GM23338 (cell line): ENCODE measurements around the gene TSPYL2. TPM values are rescaled to one million over a fixed set of nuclear protein-coding genes. Genes with fewer than 3 reads are reported as not detected.

Source experiments
- ATAC-seq: fragments of 200-7000 bp; cut with Tn5 transposase; 3 replicates; pipeline ENCODE4 v1.9.1; 2020
- DNase-seq: peaks from one replicate; pipeline ENCODE4 v3.0.0-alpha.2; 2015; ENCODE audit warnings: low spot score
- H2AFZ ChIP-seq: fragments of 200-600 bp; sonication (generic); 2 replicates; pipeline ENCODE4 v1.8.0; 2016; ENCODE audit warnings: antibody characterized with exemption, mild to moderate bottlenecking, moderate library complexity
- H3F3A ChIP-seq: fragments of 200-600 bp; sonication (generic); replicated peaks from 2 replicates; pipeline ENCODE4 v1.8.0; 2017; ENCODE audit warnings: antibody characterized with exemption, mixed run types, low read depth
- H3K27ac ChIP-seq: fragments of 200-600 bp; sonication (generic); 2 replicates; pipeline ENCODE4 v1.6.1; 2016; ENCODE audit warnings: low read depth
- H3K27me3 ChIP-seq: fragments of 200-600 bp; sonication (generic); 2 replicates; pipeline ENCODE4 v1.8.0; 2016; ENCODE audit warnings: mild to moderate bottlenecking, mixed run types, moderate library complexity; ENCODE audit not compliant: insufficient read depth
- H3K36me3 ChIP-seq: fragments of 200-600 bp; sonication (generic); 2 replicates; pipeline ENCODE4 v1.8.0; 2016; ENCODE audit warnings: mild to moderate bottlenecking; ENCODE audit not compliant: insufficient read depth
- H3K4me1 ChIP-seq: fragments of 200-600 bp; sonication (generic); 2 replicates; pipeline ENCODE4 v1.8.0; 2016; ENCODE audit warnings: mild to moderate bottlenecking, moderate library complexity; ENCODE audit not compliant: insufficient read depth
- H3K4me2 ChIP-seq: fragments of 200-600 bp; sonication (generic); 2 replicates; pipeline ENCODE4 v1.7.1; 2017; ENCODE audit warnings: mixed run types
- H3K4me3 ChIP-seq: fragments of 200-600 bp; sonication (generic); 2 replicates; pipeline ENCODE4 v1.6.1; 2016; ENCODE audit warnings: mixed run types
- H3K79me2 ChIP-seq: fragments of 200-600 bp; sonication (generic); replicated peaks from 2 replicates; pipeline ENCODE4 v1.8.0; 2017; ENCODE audit warnings: mild to moderate bottlenecking; ENCODE audit not compliant: insufficient read depth
- H3K9me2 ChIP-seq: fragments of 200-600 bp; sonication (generic); 2 replicates; pipeline ENCODE4 v1.8.0; 2017; ENCODE audit not compliant: insufficient read depth
- H4K20me1 ChIP-seq: fragments of 200-600 bp; sonication (generic); replicated peaks from 2 replicates; pipeline ENCODE4 v1.8.0; 2017; ENCODE audit warnings: mild to moderate bottlenecking; ENCODE audit not compliant: insufficient read depth
- H3K27ac Mint-ChIP-seq: 2 replicates; pipeline ENCODE4 v1.8.0; 2020; ENCODE audit warnings: inconsistent platforms, mild to moderate bottlenecking, moderate library complexity, mixed read lengths
- H3K27me3 Mint-ChIP-seq: 3 replicates; pipeline ENCODE4 v1.8.0; 2022; ENCODE audit warnings: low read depth, mild to moderate bottlenecking, moderate library complexity, mixed read lengths, inconsistent platforms; ENCODE audit not compliant: insufficient read depth, poor library complexity
- H3K36me3 Mint-ChIP-seq: 3 replicates; pipeline ENCODE4 v1.8.0; 2021; ENCODE audit warnings: low read depth, mild to moderate bottlenecking, inconsistent platforms, moderate library complexity, mixed read lengths
- H3K4me1 Mint-ChIP-seq: 3 replicates; pipeline ENCODE4 v1.8.0; 2020; ENCODE audit warnings: mild to moderate bottlenecking, inconsistent platforms, mixed read lengths
- H3K4me3 Mint-ChIP-seq: 3 replicates; pipeline ENCODE4 v1.8.0; 2021; ENCODE audit warnings: moderate library complexity, mild to moderate bottlenecking, inconsistent platforms, mixed read lengths
- H3K9me3 Mint-ChIP-seq: 3 replicates; pipeline ENCODE4 v1.8.0; 2020; ENCODE audit warnings: moderate library complexity, mild to moderate bottlenecking, inconsistent platforms, mixed read lengths
- CREB1 ChIP-seq: fragments of 250-450 bp; sonication (Bioruptor Pico); IDR thresholded peaks from 2 replicates; pipeline ENCODE4 v1.5.0; 2020; ENCODE audit warnings: low read depth, mild to moderate bottlenecking, moderate library complexity
- EZH2 ChIP-seq: fragments of 200-600 bp; sonication (generic); IDR thresholded peaks from one replicate; pipeline ENCODE4 v1.8.0; 2017; ENCODE audit warnings: antibody characterized with exemption, mild to moderate bottlenecking, low read depth; ENCODE audit not compliant: unreplicated experiment
- EZH2phosphoT487 ChIP-seq: fragments of 200-600 bp; sonication (generic); IDR thresholded peaks from one replicate; pipeline ENCODE4 v1.8.1; 2018; ENCODE audit warnings: antibody characterized with exemption; ENCODE audit not compliant: unreplicated experiment
- JUNB ChIP-seq: IDR thresholded peaks from one replicate; pipeline ENCODE4 v1.6.1; 2016; ENCODE audit warnings: antibody characterized with exemption; ENCODE audit not compliant: unreplicated experiment
- NANOG ChIP-seq: IDR thresholded peaks from 2 replicates; pipeline ENCODE4 v1.6.1; 2016; ENCODE audit warnings: antibody characterized with exemption, borderline replicate concordance
- POLR2AphosphoS5 ChIP-seq: IDR thresholded peaks from 2 replicates; pipeline ENCODE4 v1.6.1; 2016; ENCODE audit warnings: antibody characterized with exemption, low read depth
- STAT1 ChIP-seq: IDR thresholded peaks from one replicate; pipeline ENCODE4 v1.6.1; 2016; ENCODE audit warnings: antibody characterized with exemption; ENCODE audit not compliant: unreplicated experiment
- ZNF114 ChIP-seq: fragments of 250-450 bp; sonication (Bioruptor Pico); IDR thresholded peaks from 2 replicates; pipeline ENCODE4 v1.5.0; 2020; ENCODE audit warnings: mild to moderate bottlenecking, moderate library complexity
- ZNF331 ChIP-seq: fragments of 250-450 bp; sonication (Bioruptor Pico); IDR thresholded peaks from 2 replicates; pipeline ENCODE4 v1.5.0; 2020; ENCODE audit warnings: low read depth, mild to moderate bottlenecking, moderate library complexity
- polyA plus RNA-seq: library from polyadenylated mRNA; unstranded; fragments of >200 nt; fragmentation: Nextera tagmentation; extraction: Ambion mirVana; gene quantifications from 2 replicates; pipeline ENCODE4 v1.2.1, GENCODE V29; 2016
- total RNA-seq: library from RNA; depleted of rRNA; stranded (reverse); fragments of >200 nt; shearing (Covaris generic); gene quantifications from 2 replicates; pipeline ENCODE4 v1.2.3, GENCODE V29; 2014
- TF ChIP-seq, protein P1 (sequence below), 2 experiments: fragments of 200-600 bp in 1 of 2; sonication (generic) in 1 of 2; conservative IDR thresholded peaks; 2 replicates each; pipeline versions ENCODE4 v1.5.1 to v1.6.1; 2016 to 2017; ENCODE audit warnings: antibody characterized with exemption in 2 of 2, low read depth in 2 of 2, mild to moderate bottlenecking in 2 of 2, moderate library complexity in 1 of 2
- TF ChIP-seq, protein P2 (sequence below): fragments of 250-450 bp; sonication (Bioruptor Pico); IDR thresholded peaks from 2 replicates; pipeline ENCODE4 v1.5.0; 2020; ENCODE audit warnings: mild to moderate bottlenecking, moderate library complexity
- TF ChIP-seq, protein P3 (sequence below): IDR thresholded peaks from 2 replicates; pipeline ENCODE4 v1.6.1; 2016; ENCODE audit warnings: antibody characterized with exemption
- TF ChIP-seq, protein P4 (sequence below): IDR thresholded peaks from one replicate; pipeline ENCODE4 v1.6.1; 2018; ENCODE audit warnings: antibody characterized with exemption; ENCODE audit not compliant: unreplicated experiment

TSPYL2 gene
- total and polyA plus RNA-seq, 2 experiments from 2014 or later, result 13.4 TPM

DNA sequence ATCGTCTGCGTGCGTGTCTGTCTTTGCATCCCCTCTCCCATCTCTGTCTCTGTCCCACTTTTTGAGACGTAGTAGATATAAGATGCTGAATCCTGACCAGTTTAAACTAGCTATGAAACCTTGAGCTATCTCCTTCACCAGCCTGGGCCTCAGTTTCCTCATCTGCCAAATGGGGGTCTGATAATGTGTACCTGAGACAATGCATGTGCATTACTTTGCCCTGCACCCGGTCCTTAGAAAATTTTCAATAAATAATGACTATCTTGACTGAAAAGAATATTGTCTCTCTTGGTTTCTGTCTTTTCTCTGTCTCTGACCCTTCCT lies 12.4 kb downstream of the TSPYL2 start:
- Histone ChIP-seq H3K36me3 (no peaks in the 10 kb centered on the region), H3K4me1 (no peaks in the 10 kb centered on the region), H3F3A (no peaks in the 10 kb centered on the region), H3K79me2 (no peaks in the 10 kb centered on the region; the same call in 1 of the 2 replicates), H3K4me2 (peak overlapping the region; percentile 84), H3K27me3 (no peaks in the 10 kb centered on the region), H4K20me1 (no peaks in the 10 kb centered on the region), H2AFZ (peak overlapping the region; percentile 86), H3K4me3 (peak overlapping the region; percentile 73), H3K27ac (no peak overlapping the region), H3K9me2 (no peaks in the 10 kb centered on the region)
- TF ChIP-seq EZH2 (no peak), ZNF331 (CRISPR knock-in tag) (no peak), CREB1 (CRISPR knock-in tag) (no peak), JUNB (no peak), POLR2AphosphoS5 (no peak), STAT1 (no peak), ZNF114 (CRISPR knock-in tag) (no peak), NANOG (no peak), EZH2phosphoT487 (no peak)
- TF ChIP-seq, protein P1, sequence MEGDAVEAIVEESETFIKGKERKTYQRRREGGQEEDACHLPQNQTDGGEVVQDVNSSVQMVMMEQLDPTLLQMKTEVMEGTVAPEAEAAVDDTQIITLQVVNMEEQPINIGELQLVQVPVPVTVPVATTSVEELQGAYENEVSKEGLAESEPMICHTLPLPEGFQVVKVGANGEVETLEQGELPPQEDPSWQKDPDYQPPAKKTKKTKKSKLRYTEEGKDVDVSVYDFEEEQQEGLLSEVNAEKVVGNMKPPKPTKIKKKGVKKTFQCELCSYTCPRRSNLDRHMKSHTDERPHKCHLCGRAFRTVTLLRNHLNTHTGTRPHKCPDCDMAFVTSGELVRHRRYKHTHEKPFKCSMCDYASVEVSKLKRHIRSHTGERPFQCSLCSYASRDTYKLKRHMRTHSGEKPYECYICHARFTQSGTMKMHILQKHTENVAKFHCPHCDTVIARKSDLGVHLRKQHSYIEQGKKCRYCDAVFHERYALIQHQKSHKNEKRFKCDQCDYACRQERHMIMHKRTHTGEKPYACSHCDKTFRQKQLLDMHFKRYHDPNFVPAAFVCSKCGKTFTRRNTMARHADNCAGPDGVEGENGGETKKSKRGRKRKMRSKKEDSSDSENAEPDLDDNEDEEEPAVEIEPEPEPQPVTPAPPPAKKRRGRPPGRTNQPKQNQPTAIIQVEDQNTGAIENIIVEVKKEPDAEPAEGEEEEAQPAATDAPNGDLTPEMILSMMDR (conservative IDR thresholded peaks at IDR 0.05; ENCODE audit: low read depth in 2 of 2), result no peak
- TF ChIP-seq, protein P2, sequence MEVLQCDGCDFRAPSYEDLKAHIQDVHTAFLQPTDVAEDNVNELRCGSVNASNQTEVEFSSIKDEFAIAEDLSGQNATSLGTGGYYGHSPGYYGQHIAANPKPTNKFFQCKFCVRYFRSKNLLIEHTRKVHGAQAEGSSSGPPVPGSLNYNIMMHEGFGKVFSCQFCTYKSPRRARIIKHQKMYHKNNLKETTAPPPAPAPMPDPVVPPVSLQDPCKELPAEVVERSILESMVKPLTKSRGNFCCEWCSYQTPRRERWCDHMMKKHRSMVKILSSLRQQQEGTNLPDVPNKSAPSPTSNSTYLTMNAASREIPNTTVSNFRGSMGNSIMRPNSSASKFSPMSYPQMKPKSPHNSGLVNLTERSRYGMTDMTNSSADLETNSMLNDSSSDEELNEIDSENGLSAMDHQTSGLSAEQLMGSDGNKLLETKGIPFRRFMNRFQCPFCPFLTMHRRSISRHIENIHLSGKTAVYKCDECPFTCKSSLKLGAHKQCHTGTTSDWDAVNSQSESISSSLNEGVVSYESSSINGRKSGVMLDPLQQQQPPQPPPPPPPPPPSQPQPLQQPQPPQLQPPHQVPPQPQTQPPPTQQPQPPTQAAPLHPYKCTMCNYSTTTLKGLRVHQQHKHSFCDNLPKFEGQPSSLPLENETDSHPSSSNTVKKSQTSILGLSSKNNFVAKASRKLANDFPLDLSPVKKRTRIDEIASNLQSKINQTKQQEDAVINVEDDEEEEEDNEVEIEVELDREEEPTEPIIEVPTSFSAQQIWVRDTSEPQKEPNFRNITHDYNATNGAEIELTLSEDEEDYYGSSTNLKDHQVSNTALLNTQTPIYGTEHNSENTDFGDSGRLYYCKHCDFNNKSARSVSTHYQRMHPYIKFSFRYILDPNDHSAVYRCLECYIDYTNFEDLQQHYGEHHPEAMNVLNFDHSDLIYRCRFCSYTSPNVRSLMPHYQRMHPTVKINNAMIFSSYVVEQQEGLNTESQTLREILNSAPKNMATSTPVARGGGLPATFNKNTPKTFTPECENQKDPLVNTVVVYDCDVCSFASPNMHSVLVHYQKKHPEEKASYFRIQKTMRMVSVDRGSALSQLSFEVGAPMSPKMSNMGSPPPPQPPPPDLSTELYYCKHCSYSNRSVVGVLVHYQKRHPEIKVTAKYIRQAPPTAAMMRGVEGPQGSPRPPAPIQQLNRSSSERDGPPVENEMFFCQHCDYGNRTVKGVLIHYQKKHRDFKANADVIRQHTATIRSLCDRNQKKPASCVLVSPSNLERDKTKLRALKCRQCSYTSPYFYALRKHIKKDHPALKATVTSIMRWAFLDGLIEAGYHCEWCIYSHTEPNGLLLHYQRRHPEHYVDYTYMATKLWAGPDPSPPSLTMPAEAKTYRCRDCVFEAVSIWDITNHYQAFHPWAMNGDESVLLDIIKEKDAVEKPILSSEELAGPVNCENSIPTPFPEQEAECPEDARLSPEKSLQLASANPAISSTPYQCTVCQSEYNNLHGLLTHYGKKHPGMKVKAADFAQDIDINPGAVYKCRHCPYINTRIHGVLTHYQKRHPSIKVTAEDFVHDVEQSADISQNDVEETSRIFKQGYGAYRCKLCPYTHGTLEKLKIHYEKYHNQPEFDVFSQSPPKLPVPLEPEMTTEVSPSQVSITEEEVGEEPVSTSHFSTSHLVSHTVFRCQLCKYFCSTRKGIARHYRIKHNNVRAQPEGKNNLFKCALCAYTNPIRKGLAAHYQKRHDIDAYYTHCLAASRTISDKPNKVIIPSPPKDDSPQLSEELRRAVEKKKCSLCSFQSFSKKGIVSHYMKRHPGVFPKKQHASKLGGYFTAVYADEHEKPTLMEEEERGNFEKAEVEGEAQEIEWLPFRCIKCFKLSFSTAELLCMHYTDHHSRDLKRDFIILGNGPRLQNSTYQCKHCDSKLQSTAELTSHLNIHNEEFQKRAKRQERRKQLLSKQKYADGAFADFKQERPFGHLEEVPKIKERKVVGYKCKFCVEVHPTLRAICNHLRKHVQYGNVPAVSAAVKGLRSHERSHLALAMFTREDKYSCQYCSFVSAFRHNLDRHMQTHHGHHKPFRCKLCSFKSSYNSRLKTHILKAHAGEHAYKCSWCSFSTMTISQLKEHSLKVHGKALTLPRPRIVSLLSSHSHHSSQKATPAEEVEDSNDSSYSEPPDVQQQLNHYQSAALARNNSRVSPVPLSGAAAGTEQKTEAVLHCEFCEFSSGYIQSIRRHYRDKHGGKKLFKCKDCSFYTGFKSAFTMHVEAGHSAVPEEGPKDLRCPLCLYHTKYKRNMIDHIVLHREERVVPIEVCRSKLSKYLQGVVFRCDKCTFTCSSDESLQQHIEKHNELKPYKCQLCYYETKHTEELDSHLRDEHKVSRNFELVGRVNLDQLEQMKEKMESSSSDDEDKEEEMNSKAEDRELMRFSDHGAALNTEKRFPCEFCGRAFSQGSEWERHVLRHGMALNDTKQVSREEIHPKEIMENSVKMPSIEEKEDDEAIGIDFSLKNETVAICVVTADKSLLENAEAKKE, result no peak
- TF ChIP-seq, protein P3, sequence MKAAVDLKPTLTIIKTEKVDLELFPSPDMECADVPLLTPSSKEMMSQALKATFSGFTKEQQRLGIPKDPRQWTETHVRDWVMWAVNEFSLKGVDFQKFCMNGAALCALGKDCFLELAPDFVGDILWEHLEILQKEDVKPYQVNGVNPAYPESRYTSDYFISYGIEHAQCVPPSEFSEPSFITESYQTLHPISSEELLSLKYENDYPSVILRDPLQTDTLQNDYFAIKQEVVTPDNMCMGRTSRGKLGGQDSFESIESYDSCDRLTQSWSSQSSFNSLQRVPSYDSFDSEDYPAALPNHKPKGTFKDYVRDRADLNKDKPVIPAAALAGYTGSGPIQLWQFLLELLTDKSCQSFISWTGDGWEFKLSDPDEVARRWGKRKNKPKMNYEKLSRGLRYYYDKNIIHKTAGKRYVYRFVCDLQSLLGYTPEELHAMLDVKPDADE, result no peak
- TF ChIP-seq, protein P4, sequence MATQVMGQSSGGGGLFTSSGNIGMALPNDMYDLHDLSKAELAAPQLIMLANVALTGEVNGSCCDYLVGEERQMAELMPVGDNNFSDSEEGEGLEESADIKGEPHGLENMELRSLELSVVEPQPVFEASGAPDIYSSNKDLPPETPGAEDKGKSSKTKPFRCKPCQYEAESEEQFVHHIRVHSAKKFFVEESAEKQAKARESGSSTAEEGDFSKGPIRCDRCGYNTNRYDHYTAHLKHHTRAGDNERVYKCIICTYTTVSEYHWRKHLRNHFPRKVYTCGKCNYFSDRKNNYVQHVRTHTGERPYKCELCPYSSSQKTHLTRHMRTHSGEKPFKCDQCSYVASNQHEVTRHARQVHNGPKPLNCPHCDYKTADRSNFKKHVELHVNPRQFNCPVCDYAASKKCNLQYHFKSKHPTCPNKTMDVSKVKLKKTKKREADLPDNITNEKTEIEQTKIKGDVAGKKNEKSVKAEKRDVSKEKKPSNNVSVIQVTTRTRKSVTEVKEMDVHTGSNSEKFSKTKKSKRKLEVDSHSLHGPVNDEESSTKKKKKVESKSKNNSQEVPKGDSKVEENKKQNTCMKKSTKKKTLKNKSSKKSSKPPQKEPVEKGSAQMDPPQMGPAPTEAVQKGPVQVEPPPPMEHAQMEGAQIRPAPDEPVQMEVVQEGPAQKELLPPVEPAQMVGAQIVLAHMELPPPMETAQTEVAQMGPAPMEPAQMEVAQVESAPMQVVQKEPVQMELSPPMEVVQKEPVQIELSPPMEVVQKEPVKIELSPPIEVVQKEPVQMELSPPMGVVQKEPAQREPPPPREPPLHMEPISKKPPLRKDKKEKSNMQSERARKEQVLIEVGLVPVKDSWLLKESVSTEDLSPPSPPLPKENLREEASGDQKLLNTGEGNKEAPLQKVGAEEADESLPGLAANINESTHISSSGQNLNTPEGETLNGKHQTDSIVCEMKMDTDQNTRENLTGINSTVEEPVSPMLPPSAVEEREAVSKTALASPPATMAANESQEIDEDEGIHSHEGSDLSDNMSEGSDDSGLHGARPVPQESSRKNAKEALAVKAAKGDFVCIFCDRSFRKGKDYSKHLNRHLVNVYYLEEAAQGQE, result no peak
- Mint-ChIP-seq H3K4me3 (peak overlapping the region; percentile 94), H3K36me3 (peaks cover 3% of the 10 kb centered on the region), H3K4me1 (peaks cover 11% of the 10 kb centered on the region; the same call in 2 of the 3 replicates), H3K27me3 (peaks cover 4% of the 10 kb centered on the region), H3K9me3 (no peaks in the 10 kb centered on the region), H3K27ac (peak overlapping the region; percentile 84; the same call in 1 of the 2 replicates)
- no peak for DNase-seq
- no peak for ATAC-seq
